ENCODE data around the gene PRRT3. TPM values are rescaled to one million over a fixed set of nuclear protein-coding genes. Genes with fewer than 3 reads are reported as not detected.

The PRRT3 gene
- total and polyA plus RNA-seq, 9 of the 15 experiments (the other 6 are each of a cell fraction or from before 2014, with no cell fraction given), result 0.06 to 1.9 (median 1.2) TPM

DNA sequence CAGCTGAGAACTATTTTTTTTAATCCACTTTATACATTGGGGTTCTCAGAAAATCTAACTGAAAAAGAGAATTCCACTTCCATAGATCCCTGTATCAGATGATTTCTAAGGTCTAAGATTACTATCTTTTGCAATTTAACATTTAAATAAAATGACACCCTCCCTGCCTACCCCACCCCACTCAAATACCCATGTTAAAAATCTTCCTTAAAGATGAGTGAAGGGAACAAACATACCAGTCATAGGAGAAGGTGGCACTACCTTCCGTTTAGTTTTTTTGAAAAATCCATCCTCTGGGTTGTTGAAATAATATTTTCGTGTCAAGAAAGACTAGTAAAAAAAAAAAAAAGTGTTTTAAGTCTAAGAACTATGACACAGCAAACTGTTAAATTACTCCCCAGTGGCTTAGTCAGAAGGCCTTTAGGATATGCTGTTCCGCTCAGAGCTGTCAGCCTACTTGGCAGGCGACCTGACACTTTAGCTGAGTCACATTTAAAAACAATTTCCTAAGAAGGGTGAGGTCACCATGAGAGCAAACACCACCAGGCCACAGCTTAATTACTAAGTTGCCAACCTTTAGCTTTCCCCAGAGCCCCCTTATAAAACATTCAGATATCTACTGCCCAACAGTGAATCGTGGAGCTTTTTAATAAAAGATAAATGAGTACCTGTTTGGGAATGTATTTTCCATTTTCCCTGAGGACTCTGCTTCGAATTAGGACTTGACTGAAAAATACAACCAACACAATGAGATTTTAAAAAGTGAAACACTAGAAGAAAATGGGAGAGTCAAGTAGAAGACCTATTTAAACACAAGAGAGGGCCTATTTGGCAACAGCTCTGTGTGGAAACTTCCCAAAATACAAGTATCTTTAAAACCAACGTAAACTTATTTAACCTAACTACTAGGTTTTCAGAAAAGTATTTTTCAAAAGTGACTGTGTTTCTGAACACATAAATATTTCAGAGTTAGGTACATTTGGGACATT, 24.8 kb upstream of the PRRT3 start (continued):
- TF ChIP-seq, protein P1, sequence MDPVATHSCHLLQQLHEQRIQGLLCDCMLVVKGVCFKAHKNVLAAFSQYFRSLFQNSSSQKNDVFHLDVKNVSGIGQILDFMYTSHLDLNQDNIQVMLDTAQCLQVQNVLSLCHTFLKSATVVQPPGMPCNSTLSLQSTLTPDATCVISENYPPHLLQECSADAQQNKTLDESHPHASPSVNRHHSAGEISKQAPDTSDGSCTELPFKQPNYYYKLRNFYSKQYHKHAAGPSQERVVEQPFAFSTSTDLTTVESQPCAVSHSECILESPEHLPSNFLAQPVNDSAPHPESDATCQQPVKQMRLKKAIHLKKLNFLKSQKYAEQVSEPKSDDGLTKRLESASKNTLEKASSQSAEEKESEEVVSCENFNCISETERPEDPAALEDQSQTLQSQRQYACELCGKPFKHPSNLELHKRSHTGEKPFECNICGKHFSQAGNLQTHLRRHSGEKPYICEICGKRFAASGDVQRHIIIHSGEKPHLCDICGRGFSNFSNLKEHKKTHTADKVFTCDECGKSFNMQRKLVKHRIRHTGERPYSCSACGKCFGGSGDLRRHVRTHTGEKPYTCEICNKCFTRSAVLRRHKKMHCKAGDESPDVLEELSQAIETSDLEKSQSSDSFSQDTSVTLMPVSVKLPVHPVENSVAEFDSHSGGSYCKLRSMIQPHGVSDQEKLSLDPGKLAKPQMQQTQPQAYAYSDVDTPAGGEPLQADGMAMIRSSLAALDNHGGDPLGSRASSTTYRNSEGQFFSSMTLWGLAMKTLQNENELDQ (CRISPR knock-in tag; IDR thresholded peaks at IDR 0.05; ENCODE audit: borderline replicate concordance), result no peak
- TF ChIP-seq SAFB2 (IDR thresholded peaks at IDR 0.05; ENCODE audit: borderline replicate concordance, low read depth, low read length, severe bottlenecking) (no peak), NFIX (CRISPR knock-in tag; IDR thresholded peaks at IDR 0.05; ENCODE audit: low read depth) (no peak), ZFP1 (CRISPR knock-in tag; IDR thresholded peaks at IDR 0.05) (no peak), ZNF347 (CRISPR knock-in tag; IDR thresholded peaks at IDR 0.05; ENCODE audit: low read depth) (0 out of 2 replicates have a peak, but pooled peaks have one; percentile 11), NRF1 (conservative IDR thresholded peaks at IDR 0.05 in 1 of 2, IDR thresholded peaks at IDR 0.05 in 1 of 2) (peak in 1 of 2 experiments; percentile 31; a peak in 2 of 4 replicates), CEBPG (CRISPR knock-in tag; IDR thresholded peaks at IDR 0.05) (no peak; the same call in 1 of the 2 replicates), CEBPG (tag; conservative IDR thresholded peaks at IDR 0.05 in 1 of 2, IDR thresholded peaks at IDR 0.05 in 1 of 2) (peak; percentile 64 to 72), LARP7 (IDR thresholded peaks at IDR 0.05) (no peak), MXI1 (IDR thresholded peaks at IDR 0.05; ENCODE audit: low read depth, low read length) (no peak; the same call in 1 of the 2 replicates), POLR3G (IDR thresholded peaks at IDR 0.05; ENCODE audit: extremely low read depth, insufficient read length, insufficient replicate concordance) (no peak), ZNF311 (CRISPR knock-in tag; IDR thresholded peaks at IDR 0.05) (peak; percentile 62; the same call in 1 of the 2 replicates), ZNF57 (CRISPR knock-in tag; IDR thresholded peaks at IDR 0.05) (0 out of 2 replicates have a peak, but pooled peaks have one; percentile 56), ZNF589 (CRISPR knock-in tag; IDR thresholded peaks at IDR 0.05; ENCODE audit: low read depth) (peak; percentile 84; the same call in 1 of the 2 replicates), FOXM1 (IDR thresholded peaks at IDR 0.05; ENCODE audit: low read depth) (0 out of 2 replicates have a peak, but pooled peaks have one; percentile 26), FOXM1 (CRISPR knock-in tag; IDR thresholded peaks at IDR 0.05; ENCODE audit: low read depth) (no peak), RBM25 (IDR thresholded peaks at IDR 0.05; ENCODE audit: low read depth, low read length, severe bottlenecking) (no peak)
- TF ChIP-seq, protein P2, sequence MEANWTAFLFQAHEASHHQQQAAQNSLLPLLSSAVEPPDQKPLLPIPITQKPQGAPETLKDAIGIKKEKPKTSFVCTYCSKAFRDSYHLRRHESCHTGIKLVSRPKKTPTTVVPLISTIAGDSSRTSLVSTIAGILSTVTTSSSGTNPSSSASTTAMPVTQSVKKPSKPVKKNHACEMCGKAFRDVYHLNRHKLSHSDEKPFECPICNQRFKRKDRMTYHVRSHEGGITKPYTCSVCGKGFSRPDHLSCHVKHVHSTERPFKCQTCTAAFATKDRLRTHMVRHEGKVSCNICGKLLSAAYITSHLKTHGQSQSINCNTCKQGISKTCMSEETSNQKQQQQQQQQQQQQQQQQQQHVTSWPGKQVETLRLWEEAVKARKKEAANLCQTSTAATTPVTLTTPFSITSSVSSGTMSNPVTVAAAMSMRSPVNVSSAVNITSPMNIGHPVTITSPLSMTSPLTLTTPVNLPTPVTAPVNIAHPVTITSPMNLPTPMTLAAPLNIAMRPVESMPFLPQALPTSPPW (CRISPR knock-in tag; IDR thresholded peaks at IDR 0.05), result peak; percentile 59
- TF ChIP-seq, protein P3, sequence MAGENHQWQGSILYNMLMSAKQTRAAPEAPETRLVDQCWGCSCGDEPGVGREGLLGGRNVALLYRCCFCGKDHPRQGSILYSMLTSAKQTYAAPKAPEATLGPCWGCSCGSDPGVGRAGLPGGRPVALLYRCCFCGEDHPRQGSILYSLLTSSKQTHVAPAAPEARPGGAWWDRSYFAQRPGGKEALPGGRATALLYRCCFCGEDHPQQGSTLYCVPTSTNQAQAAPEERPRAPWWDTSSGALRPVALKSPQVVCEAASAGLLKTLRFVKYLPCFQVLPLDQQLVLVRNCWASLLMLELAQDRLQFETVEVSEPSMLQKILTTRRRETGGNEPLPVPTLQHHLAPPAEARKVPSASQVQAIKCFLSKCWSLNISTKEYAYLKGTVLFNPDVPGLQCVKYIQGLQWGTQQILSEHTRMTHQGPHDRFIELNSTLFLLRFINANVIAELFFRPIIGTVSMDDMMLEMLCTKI (IDR thresholded peaks at IDR 0.05; ENCODE audit: partially characterized antibody), result no peak

All from K562 (cell line).